NT2/D1 (cell line): ENCODE results near the gene TENM4.

Experiments used
- SUZ12 ChIP-seq: IDR thresholded peaks from 2 replicates; pipeline ENCODE4 v1.6.1; 2011; ENCODE audit not compliant: insufficient read length, insufficient read depth; ENCODE audit errors: extremely low read depth
- YY1 ChIP-seq: IDR thresholded peaks from 2 replicates; pipeline ENCODE4 v1.6.1; 2011; ENCODE audit not compliant: insufficient read length, insufficient read depth
- ZNF274 ChIP-seq: IDR thresholded peaks from 2 replicates; pipeline ENCODE4 v1.6.1; 2011; ENCODE audit warnings: mild to moderate bottlenecking, low read depth, low read length

- TF ChIP-seq ZNF274 (no peak), YY1 (no peak), SUZ12 (no peak)
Measured at GRCh38 chr11:79219186-79220045, 221.4 kb downstream of the TENM4 start.
